HG03039 (cell line): ENCODE measurements around the gene PPFIA2.

ENCODE experiments used
- ATAC-seq: cut with Tn5 transposase; IDR thresholded peaks from one replicate; pipeline ENCODE4 v1.9.1; 2021; ENCODE audit warnings: mild to moderate bottlenecking, moderate library complexity; ENCODE audit not compliant: unreplicated experiment

Gene PPFIA2

DNA sequence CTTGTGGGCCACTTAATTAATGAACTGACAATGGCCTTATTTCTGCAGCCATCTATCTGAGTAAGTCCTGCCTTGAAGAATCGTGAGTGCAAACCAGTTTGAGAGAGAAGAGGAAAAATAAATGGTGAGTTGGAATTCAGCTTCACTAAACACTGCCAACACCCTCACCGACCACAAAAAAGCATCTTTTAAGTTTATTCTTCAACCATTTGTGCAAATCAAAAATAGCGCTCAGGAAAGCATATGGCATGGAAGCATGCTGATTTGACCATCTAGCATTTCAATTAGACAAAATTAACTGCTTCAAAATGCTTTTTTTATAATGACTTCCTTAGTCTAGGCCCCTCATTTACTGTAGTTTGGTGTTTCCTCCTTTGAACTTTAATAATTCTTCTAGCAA lies 294.0 kb downstream of the PPFIA2 start:
- ATAC-seq = no peak

DNA sequence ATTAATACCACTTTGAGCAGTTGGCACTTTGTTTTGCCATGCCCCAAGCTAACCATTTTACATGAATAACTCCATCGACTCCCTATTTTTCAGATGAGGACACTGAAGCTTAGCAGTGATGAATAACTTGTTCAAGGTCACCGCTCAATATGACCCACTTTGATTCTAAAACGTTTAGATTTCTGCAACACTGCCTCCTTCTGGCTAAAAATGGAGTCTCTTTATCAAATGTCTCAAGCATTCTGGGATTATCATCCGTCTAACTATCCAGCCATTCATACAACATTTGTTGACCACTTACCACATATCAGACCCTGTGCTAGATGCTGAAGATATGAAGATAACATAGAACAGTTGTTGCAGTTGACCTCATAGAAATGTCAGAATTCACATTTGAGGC lies 298.0 kb downstream of the PPFIA2 start:
- ATAC-seq = no peak

DNA sequence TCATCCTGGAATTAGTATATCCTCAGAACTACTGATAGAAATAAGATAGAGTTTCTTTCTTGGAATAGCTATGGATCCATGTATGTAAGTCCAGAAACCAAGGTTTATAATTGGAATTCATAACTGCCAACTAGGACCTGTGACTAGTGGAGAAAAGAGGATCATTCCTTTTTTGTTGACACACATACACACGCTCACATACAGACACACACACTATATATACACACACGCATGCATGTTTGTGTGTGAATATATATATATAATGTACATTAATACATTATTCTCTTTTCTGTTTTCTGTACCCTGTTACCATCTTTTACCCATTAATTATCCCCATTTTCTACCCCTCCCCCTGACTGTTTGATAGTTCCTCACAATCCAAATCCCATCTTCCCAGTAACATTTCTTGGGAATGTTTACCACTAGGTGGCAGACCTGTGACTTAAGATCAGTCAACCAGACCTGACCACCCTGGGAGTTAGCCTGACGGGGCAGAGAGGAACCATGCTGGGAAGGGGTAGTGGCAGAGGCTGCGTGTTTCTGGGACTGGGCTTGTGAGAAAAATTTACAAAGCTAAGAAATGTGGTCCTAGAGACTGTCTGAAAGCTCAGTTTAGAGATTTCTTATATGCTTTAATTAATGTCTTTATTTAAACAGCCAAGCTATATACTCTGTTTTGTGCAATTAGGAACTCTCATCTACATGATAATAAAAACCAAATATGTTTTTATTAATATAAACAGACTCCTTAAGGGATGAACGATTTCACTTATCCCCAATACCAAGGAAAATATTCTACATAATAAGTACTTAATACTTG lies 308.0 kb downstream of the PPFIA2 start:
- no peak for ATAC-seq

DNA sequence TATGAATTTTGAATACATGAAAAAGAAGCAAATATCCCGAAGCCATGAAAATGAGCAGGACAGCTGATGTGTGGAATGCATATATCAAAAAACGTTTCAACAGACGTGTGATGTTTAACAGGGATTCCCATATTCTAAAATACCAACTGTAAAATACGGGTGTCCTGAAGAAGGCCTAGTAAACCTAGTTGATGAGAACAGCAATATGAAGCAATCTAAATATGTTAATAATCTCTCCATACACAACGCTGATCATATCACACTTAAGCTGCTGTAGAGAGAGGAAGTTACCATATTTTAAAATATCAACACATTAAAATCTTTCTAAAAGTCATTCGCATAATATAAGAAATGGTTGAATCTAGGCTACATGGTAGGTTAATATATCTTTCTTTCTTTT lies 317.5 kb downstream of the PPFIA2 start:
- ATAC-seq = no peak

DNA sequence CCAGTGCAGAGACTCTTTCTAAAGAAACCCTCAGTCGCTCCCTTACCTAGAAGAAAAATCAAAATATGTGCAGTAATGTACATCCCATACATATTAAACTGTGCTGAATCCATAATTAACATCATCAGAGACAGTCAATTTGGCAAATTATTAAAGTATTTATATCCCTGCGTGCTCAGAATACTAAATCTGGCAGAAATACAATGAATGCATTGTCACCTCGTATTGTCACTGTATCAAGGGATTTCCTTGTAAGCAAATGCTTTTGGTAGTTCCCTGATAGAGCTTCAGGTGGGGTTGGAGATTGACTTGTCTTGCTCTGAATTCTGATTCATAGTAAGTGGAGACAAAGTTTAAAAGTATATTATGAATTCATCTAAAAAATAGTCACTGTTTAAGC lies 319.1 kb downstream of the PPFIA2 start:
- ATAC-seq = no peak

DNA sequence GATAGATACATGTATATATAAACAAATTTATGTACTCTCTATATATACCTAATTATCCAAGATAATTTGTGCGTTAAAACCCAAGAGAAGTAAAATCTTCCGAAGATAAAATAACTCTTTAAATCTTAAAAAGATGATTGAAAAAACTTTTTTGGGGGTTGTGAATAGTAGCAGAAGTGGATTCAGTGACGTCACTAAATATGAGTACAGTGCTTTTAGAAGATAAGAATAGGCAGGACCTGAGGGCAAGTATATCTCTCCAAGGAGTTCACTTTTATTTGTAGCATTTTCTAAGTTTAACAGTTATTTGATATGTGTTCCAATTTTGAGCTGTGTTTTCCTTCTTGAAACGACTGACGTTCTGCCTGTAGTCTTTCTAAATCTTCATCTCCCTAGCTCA lies 319.8 kb downstream of the PPFIA2 start:
- no peak for ATAC-seq

DNA sequence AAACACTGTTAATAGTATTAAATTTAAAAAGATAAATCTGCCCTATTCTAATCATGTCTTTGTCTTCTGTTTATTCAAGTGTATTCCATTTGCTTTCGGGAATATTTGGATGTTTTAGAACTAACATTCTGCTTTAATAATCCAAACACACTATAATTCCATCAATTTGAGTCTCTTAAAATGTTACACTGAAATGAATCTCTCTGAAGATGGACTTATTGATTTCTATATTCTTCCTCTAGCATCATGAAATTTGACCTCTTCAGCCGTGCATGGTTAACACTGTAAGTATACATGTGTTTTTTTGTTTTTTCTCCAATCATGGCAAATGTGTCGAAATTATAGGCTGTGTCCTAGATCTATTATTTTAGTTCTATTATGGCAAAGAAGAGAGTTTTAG lies 342.1 kb downstream of the PPFIA2 start:
- ATAC-seq = no peak

DNA sequence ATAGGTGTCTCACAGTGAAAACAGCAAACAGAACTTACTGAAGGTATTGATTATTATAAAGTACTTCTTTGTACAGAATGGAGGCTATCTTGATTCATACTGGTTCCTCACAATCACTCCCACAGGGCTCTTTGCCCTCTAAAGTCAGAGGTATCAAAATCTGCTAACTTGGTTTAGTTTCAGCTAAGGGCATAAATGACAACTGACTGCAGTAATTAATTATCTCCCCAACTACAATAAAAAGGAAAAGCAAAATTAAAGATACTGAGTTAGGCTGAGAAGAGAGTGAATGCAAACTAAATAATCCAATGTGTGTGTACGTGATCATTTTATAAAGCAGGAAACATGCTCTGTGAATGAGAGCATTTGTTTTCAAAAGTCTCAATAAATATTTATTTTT lies 342.6 kb downstream of the PPFIA2 start:
- ATAC-seq = no peak

DNA sequence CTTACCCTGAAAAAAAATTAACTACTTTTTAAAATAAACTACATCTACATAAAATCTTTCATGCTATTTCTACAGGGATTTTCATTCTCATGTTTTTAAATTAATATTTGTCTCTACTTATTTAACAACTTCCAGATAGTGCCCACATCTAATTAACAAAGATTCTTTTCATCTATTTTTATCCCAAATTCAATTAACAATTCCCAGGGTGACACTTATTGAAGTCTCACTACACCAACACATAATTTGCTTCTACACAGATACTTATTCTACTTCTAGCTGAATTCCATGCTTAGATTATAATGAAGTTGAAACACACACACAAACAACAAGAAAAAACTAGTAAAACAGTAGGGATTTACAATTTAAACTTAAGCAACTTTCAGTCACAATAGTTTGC lies 344.7 kb downstream of the PPFIA2 start:
- no peak for ATAC-seq

DNA sequence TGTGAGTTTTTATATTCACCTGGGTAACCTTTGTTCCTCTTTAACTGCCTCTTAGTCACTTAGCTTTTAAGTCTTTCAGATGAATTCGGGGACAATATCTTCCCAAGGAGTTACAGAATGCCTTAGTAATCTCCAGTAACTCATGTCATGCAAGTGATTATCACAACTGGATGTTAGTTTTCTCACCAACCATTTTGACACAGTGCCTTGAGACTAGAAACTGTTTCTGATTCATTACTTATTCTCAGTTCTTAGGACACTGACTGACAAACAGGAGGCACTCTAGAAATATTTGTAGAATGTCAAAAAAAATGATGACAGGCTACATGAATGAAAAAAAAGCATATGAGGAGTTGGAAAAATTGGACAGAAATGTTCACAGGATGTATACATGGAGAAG lies 346.2 kb downstream of the PPFIA2 start:
- ATAC-seq = no peak

DNA sequence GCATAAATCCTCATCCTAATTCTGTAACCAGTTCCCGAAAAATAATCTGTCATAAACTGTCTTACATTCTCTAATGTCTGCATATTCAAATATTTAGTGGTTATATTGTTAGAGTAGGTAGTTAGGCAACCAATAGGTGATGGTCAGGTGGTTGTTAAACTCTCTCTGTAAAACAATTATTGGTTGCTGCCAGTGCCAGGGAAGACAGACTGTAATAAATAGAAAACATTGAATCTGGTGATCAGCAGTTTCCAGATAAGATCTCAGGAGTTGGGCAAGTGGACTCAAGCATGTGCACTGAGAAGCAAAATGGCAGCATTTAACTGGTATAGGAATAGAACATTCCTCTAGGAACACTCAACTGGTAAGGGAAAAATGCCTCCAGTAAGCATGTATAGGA lies 355.8 kb downstream of the PPFIA2 start:
- no peak for ATAC-seq

DNA sequence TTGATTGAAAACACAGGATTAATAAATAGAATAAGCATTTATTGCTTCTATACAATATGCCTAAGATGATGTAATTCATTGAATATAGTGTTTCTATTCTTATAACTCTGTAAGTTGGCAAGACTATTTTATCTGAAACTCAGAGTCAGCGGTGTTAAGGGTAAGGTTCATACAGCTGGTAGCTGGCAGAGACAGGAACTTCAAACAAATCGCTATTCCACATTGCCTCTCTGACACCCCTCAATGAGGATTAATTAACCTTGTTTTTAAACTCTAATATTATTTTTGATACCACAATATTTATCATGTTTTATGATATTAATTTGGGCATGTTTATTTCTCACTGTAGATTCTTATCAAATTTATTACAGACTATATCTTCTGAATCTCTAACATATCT lies 357.9 kb downstream of the PPFIA2 start:
- ATAC-seq = no peak

DNA sequence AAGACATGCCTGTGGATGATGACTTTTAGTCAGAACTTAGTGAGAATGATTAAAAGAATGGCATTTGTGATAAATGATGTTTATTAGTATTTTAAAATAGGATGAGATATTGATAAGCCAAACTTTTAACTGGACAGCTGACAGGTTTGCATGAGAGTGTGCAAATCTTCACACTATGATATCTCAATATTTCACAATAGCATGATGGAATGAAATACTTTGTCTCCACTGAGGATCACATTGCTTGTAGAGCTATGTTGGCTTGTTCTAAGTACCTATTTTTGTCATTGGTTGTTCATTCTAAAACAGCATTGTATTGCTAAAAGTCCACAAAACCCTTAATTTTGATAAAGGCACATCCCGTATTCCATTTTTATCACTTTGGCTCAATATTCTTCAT lies 359.1 kb downstream of the PPFIA2 start:
- no peak for ATAC-seq

DNA sequence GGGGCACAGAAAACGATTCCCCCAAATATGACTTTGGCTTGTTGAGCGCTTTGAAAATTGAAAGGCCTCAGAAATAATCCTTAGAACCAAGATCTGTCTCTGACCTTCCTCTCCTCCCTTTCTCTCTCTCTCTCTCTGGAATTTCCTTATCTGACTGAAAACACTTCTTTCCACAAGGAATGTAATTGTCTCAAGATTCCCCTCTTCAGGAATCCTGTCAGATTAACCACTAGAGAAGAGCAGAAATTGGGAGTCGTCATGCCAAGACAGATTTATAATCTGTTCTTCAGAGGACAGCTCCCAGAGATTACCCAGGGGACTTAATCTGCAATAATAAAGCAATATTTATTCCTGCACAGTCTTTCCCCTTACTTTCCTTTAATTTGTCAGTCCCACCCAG lies 363.7 kb downstream of the PPFIA2 start:
- no peak for ATAC-seq

DNA sequence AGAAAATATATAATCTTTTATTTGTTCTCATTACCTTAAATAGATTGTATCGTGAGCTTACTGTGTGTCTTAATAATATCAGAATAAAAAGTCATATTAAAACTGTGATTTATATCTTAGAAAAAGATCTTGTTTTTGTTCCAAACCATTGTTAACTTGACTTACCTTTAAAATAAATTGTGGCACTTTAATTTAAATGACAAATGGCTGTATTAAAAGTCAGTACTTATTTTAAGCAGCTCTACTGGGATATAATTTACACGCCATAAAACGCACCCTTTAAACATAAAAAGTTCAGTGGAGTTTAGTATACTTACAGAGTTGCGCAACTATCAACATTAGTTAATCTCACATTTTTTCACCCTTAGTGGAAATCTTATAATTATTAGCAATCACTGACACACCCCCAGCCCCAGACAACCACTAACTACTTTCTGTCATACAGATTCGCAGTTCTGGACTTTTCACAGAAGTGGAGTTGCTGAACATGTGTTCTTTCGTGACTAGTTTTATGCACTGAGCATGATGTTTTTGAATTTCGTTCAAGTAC lies 369.5 kb downstream of the PPFIA2 start:
- ATAC-seq = no peak

DNA sequence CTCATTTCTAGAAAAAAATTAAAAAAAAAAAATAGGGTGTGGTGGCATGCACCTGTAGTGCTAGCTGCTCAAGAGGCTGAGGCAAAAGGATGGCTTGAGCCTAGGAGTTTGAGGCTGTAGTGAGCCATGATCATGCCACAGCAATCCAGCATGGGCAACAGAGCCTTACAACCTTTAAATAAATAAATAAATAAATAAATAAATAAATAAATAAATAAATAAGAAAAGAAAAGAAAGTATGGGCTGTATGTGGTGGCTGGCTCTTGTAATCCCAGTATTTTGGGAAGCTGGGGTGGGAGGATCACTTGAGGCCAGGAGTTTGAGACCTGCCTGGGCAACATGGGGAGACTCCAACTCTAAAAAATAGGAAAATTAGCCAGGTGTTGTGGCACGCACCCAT lies 373.0 kb downstream of the PPFIA2 start:
- no peak for ATAC-seq

DNA sequence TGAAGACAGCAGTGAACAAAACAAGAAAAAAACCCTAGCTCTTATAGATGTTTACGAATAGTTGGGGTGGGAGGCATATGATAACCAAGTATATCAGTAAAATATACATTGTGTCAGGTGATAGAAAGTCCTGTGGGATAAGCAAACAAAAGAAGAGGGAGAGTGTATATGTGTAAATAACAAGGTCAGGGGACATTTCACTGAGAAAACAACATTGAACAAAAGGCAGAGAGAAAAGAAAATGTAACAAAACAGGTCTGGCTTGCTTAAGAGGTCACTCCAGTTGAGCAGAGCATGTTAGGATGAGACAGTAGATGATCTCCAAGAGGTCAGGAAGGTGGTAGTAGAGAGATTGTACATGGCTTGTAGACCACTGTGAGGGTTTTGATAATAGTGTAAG lies 377.2 kb downstream of the PPFIA2 start:
- no peak for ATAC-seq

DNA sequence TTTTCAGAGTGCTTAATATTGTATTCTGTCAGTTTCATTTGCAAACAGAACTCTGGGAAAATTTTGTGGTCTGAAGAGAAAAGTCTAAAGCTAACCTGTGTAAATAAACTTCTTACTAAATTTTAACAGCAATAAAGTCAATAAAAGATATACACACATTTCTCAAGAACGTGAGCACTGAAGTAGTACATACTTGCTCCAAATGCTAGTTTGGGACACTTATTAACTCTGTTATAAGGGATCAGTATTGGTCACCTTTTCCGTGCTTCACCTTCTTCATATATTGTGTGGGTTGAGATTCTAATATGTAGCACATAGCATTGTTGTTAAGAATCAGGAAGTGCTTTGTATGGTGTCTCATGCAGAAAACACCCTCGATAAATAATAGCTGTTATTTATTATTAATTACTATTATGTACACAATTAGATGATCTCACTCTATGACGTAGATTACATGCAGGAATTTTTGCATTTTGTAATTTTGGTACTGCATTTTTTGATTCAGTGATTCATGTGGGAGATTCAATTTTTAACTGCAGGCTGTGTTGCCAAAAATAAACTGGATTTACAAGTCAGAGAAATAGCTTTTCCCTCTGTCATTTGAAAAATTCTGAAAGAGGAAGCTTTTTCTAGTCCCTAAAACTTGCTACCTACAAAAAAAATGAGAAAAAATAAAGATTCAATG lies 380.4 kb downstream of the PPFIA2 start:
- no peak for ATAC-seq

DNA sequence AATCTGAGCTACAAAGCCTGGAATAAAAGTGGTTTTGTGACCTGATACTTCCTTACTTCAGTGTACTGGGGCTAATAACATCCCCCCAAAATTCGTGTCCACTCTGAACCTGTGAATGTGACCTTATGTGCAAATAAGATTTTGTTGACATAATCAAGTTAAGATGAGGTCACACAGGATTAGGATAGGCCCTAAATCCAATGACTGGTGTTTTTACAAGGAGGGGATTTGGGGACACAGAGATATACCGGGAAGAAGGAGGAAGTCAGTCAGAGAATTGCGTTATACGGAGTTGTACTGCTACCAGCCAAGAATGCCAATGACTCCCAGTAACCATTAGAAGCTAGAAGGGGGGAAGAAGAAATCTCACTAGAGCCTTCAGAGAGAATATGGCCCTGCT lies 381.4 kb downstream of the PPFIA2 start:
- no peak for ATAC-seq

DNA sequence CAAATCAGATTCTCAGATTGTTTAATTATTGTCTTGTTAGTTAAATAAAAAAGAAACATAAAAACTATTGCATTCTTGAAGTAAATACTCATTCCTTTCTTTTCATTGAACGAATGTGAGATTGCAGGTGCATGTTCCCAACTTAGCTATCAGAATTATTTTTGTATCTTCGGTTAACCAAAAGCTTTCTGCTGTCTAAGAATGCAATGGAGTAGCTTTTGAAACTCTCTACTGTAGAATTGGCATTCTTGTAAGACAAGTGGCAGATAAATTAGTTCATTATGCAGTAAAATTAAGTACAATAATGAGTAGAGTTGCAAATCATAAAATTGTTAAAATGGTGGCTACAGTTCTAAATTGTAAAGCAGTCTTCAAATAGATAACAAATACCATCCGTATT lies 383.2 kb downstream of the PPFIA2 start:
- no peak for ATAC-seq

DNA sequence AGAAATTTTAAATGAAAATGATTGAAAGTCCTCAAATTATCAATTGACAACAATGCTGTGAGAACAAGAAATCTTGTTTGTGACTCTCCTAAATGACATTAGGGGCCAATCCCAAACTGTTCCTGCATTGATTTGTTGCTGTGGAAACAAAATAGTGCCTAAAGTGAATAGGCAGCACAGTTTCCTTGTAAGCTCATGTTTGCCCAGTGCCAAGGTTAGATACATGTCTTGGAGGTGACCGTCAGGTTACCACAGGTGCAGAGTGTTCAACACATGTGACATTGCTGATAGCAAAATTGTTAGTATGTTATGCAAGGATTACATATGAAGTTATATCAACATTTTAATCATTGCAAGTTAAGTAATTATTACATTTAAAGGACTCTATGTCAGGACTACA lies 388.7 kb downstream of the PPFIA2 start:
- no peak for ATAC-seq

DNA sequence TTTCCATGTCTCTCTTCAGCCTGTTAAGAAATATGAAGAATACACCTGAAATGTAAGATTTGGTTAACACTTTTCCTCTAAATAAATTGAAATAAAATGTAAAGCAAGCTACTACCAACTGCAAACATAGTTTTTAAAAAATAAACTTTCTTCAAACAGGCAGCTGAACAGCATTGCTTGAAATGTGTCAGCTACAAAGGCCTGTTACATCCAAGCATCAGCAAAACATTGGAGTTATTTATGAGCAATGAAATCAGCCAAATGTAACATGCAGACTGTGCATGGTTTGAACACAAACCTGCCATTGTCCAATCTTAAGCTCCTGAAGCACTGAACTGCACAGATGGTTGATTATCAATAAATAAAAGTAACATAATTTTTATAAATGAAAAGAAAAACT lies 390.0 kb downstream of the PPFIA2 start:
- ATAC-seq = no peak
